PFSK-1 (cell line): ENCODE measurements around the gene RPL12.

Experiments
- FOXP2 ChIP-seq: optimal IDR thresholded peaks from 2 replicates; pipeline ENCODE3; 2011; ENCODE audit warnings: borderline replicate concordance, control low read depth, inconsistent platforms; ENCODE audit not compliant: insufficient read depth; ENCODE audit errors: extremely low read length, extremely low read depth
- POLR2AphosphoS5 ChIP-seq: IDR thresholded peaks from 2 replicates; pipeline ENCODE4 v1.6.1; 2012; ENCODE audit warnings: low read depth, mild to moderate bottlenecking, control low read depth, low read length, moderate library complexity
- SIN3A ChIP-seq: IDR thresholded peaks from 2 replicates; pipeline ENCODE4 v1.6.1; 2012; ENCODE audit warnings: mild to moderate bottlenecking, low read length, moderate library complexity, borderline replicate concordance; ENCODE audit not compliant: insufficient read depth
- TAF1 ChIP-seq: IDR thresholded peaks from 2 replicates; pipeline ENCODE4 v1.6.1; 2012; ENCODE audit warnings: low read length, control low read depth, borderline replicate concordance; ENCODE audit not compliant: insufficient read depth
- TF ChIP-seq, protein P1 (sequence below), 2 experiments: IDR thresholded peaks; 2 replicates each; pipeline versions ENCODE4 v1.6.1 to v1.8.0; 2011 to 2012; ENCODE audit warnings: low read depth in 2 of 2, low read length in 2 of 2, control low read depth in 1 of 2, inconsistent platforms in 1 of 2, mild to moderate bottlenecking in 1 of 2, moderate library complexity in 1 of 2; ENCODE audit not compliant: insufficient read depth in 1 of 2

The RPL12 gene

DNA sequence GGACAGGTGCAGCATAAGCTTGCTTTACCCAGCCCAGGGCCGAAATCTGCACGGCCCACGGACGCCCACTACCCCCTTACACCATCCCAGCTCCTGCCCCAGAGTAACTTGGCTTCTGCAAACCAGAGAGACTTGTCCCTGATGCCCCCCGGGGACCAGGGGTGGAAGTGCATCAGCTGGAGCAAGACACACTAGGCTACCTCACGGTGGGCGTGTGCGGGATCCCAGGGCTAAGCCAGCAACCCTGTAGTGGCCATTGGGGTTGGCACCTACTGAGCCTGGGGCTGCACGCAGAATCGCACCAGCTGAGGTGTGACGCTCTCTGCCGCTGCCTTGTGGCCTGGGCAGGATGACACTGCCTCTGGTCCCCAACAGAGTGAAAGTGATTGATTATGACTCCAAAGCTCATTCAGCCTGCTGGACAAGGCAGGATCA, 33.2 kb downstream of the RPL12 start:
- no peak for TF ChIP-seq TAF1
- TF ChIP-seq FOXP2, result no peak
- TF ChIP-seq POLR2AphosphoS5, result no peak
- TF ChIP-seq, protein P1, sequence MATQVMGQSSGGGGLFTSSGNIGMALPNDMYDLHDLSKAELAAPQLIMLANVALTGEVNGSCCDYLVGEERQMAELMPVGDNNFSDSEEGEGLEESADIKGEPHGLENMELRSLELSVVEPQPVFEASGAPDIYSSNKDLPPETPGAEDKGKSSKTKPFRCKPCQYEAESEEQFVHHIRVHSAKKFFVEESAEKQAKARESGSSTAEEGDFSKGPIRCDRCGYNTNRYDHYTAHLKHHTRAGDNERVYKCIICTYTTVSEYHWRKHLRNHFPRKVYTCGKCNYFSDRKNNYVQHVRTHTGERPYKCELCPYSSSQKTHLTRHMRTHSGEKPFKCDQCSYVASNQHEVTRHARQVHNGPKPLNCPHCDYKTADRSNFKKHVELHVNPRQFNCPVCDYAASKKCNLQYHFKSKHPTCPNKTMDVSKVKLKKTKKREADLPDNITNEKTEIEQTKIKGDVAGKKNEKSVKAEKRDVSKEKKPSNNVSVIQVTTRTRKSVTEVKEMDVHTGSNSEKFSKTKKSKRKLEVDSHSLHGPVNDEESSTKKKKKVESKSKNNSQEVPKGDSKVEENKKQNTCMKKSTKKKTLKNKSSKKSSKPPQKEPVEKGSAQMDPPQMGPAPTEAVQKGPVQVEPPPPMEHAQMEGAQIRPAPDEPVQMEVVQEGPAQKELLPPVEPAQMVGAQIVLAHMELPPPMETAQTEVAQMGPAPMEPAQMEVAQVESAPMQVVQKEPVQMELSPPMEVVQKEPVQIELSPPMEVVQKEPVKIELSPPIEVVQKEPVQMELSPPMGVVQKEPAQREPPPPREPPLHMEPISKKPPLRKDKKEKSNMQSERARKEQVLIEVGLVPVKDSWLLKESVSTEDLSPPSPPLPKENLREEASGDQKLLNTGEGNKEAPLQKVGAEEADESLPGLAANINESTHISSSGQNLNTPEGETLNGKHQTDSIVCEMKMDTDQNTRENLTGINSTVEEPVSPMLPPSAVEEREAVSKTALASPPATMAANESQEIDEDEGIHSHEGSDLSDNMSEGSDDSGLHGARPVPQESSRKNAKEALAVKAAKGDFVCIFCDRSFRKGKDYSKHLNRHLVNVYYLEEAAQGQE (IDR thresholded peaks at IDR 0.05; ENCODE audit: insufficient read depth in 1 of 2, low read depth in 2 of 2, low read length in 2 of 2), result no peak
- no peak for TF ChIP-seq SIN3A

DNA sequence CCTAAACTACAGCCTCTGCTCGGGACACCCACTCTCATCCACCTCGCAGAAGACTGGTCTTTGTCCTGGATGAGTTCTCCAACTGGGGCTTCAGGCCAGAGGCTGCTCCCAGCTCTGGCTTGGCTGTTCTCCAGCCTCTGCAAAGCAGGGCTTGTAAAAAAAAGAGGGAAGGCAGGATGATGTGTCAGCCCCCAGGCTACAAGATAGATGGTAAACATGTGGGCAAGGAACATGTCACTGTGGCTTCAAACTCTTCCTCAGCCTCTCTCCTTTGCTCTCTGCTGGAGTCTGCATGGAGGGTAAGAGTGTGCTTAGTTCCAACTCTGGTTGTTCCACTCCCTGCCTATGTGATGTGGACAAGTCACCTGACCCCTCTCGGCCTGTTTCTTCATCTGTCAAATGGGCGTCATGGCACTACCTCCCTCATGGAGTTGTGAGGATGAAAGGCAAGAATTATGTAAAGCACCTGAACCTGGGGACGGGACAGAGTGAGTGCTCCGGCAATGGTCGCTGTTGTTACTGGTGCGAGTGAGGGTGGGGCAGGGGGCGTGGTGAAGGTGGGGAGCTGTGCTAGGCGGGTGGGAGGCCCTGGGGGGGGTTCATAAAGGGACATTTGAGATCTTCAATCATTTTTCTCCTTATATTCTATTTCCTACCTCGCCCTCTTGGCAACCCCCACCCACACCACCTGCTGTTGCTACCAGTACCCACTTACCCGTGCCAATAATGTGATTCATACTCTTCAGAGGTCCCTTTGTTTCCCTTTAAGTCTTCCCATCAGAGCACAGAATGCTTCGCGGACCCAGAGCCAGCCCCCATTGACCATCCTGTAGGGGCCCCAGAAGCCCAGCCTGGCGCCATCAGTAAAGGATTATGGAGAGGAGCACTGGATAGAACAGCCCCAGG, 33.8 kb downstream of the RPL12 start:
- TF ChIP-seq, protein P1 (IDR thresholded peaks at IDR 0.05; ENCODE audit: insufficient read depth in 1 of 2, low read depth in 2 of 2, low read length in 2 of 2), result no peak
- TF ChIP-seq TAF1 (no peak), POLR2AphosphoS5 (no peak)

DNA sequence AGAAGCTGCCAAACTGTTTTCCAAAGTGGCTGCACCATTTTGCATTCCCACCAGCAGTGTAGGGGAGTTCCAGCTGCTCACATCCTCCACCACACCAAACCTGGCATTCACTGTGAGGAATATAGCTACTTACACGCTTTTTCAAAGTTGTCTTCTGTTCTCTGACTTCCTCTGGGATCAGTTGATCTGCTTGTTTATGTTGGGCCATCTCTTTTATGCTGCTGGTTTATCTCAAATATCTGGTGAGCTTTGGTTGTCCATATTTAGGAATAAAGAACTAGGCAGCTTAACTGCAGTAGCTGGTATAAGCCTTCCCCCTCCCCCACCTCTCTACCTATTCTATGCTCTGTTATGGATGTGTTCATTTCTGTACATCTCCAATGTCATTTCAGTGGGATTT, 35.5 kb downstream of the RPL12 start:
- TF ChIP-seq TAF1, result no peak
- TF ChIP-seq SIN3A, result no peak
- TF ChIP-seq FOXP2, result no peak
- TF ChIP-seq POLR2AphosphoS5, result no peak
- TF ChIP-seq, protein P1 (IDR thresholded peaks at IDR 0.05; ENCODE audit: insufficient read depth in 1 of 2, low read depth in 2 of 2, low read length in 2 of 2), result no peak

DNA sequence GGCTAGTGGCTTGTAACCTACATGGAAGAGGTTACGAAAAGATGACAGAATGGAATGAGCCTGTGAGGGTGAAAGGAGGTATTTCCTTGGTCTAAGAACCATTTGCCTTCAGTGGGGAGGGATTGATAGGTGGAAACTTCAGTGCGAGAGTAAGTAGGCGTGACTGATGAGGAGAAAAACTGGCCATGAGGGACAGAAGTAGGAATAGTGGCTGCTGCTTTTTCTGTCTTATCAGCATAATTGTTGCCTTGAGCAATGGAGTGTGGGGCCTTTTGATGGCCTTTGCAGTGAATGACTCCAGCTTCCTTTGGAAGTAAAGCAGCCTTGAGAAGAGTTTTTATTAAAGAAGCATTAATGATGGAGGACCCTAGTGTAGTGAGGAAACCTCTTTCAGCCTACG, 36.1 kb downstream of the RPL12 start:
- TF ChIP-seq, protein P1 (IDR thresholded peaks at IDR 0.05; ENCODE audit: insufficient read depth in 1 of 2, low read depth in 2 of 2, low read length in 2 of 2), result no peak
- no peak for TF ChIP-seq POLR2AphosphoS5
- TF ChIP-seq FOXP2, result no peak
- TF ChIP-seq SIN3A, result no peak
- no peak for TF ChIP-seq TAF1

DNA sequence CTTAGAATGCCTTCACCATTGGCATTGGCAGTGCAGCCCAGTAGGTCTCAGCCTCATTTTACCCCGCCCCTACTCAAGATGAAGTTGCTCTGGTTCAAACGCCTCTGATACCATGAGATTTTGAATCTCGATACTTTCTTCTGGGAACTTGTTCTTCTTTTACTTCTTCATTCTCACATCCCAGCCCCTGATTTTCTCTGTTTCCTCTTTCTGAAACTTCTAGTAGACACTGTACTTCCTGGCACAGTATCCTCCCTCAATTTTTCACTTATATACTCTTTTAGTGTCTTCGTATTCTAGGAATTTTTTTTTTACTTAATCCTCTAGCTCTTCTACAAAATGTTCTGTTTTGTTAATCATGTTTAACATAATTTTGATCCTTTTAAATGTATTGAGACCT, 40.1 kb downstream of the RPL12 start:
- TF ChIP-seq POLR2AphosphoS5 (no peak), FOXP2 (no peak), SIN3A (no peak), TAF1 (no peak)
- TF ChIP-seq, protein P1 (IDR thresholded peaks at IDR 0.05; ENCODE audit: insufficient read depth in 1 of 2, low read depth in 2 of 2, low read length in 2 of 2), result no peak
